HCT116 (cell line): ENCODE results near the gene CSH1. TPM values are rescaled to one million over a fixed set of nuclear protein-coding genes. Genes with fewer than 3 reads are reported as not detected.
A peak's percentile ranks its signal among the peaks of the same experiment; 100 is the strongest.

ENCODE experiments used
- ATAC-seq: fragments of 200-7000 bp; cut with Tn5 transposase; 2 replicates; pipeline ENCODE4 v1.9.1; 2020; ENCODE audit warnings: mild to moderate bottlenecking, moderate library complexity
- BruUV-seq: library from RNA; stranded (reverse); fragments of 400-500 nt; replicated peaks from 2 replicates; lab custom pipeline; 2021; lab: Mats Ljungman, UMichigan
- CTCF ChIA-PET: fragments of 300-600 bp; sonication (Branson Sonifier 250); formaldehyde crosslinking; loops from one replicate; lab custom pipeline; 2021; ENCODE audit warnings: antibody characterized with exemption; lab: Charles Lee
- POLR2A ChIA-PET: fragments of 300-600, 350-600 bp; sonication (Branson Sonifier 250); formaldehyde crosslinking; loops from one replicate; lab custom pipeline; 2021; ENCODE audit warnings: antibody characterized with exemption; lab: Charles Lee
- RAD21 ChIA-PET, 2 experiments: fragments of 300-600 bp; sonication (Branson Sonifier 250); formaldehyde crosslinking; loops; one replicate each; lab custom pipeline; 2023; ENCODE audit warnings: low total read pairs in 2 of 2; ENCODE audit not compliant: uncharacterized antibody in 2 of 2, unreplicated experiment in 2 of 2, low non-redundant PET in 1 of 2; lab: Charles Lee
- DNase-seq: peaks from one replicate; pipeline ENCODE4 v3.0.0-alpha.2; 2010; ENCODE audit warnings: low read depth, low spot score
- H2AFZ ChIP-seq: fragments of 200-600 bp; shearing (Covaris generic), sonication (generic); 2 replicates; pipeline ENCODE4 v1.6.1; 2017; ENCODE audit warnings: low read depth, mixed run types, mixed read lengths, antibody characterized with exemption, low read length; ENCODE audit not compliant: poor library complexity, severe bottlenecking
- H3K27ac ChIP-seq: 2 replicates; pipeline ENCODE4 v1.5.1; 2012; ENCODE audit warnings: low read depth, low read length
- H3K27me3 ChIP-seq: fragments of 200-600 bp; sonication (generic); 2 replicates; pipeline ENCODE4 v1.6.1; 2016; ENCODE audit warnings: mixed run types, low read length, mixed read lengths; ENCODE audit not compliant: insufficient read depth
- H3K36me3 ChIP-seq, 2 experiments: fragments of 200-500 bp in 1 of 2; fragments of 200-600 bp in 1 of 2; sonication (Bioruptor generic) in 1 of 2; sonication (generic) in 1 of 2; 2 replicates each; pipeline versions ENCODE4 v1.5.1 to v1.6.1; 2014 to 2016; ENCODE audit warnings: low read length in 2 of 2, inconsistent platforms in 1 of 2, mixed read lengths in 1 of 2, mixed run types in 1 of 2; ENCODE audit not compliant: insufficient read depth in 2 of 2, control insufficient read depth in 1 of 2
- H3K4me1 ChIP-seq, 2 experiments: fragments of 200-600 bp in 1 of 2; sonication (generic) in 1 of 2; 2 replicates each; pipeline versions ENCODE4 v1.5.1 to v1.6.1; 2012 to 2017; ENCODE audit warnings: low read length in 2 of 2, inconsistent platforms in 1 of 2, mild to moderate bottlenecking in 1 of 2, mixed read lengths in 1 of 2, mixed run types in 1 of 2, moderate library complexity in 1 of 2; ENCODE audit not compliant: insufficient read depth in 2 of 2, control insufficient read depth in 1 of 2
- H3K4me2 ChIP-seq: fragments of 200-600 bp; sonication (generic); 2 replicates; pipeline ENCODE4 v1.6.1; 2017; ENCODE audit warnings: mixed run types, low read length, mixed read lengths
- H3K4me3 ChIP-seq, 2 experiments: fragments of 200-600 bp in 1 of 2; sonication (generic) in 1 of 2; replicated peaks in 1 of 2; 2 replicates each; pipeline ENCODE4 v1.5.1; 2011 to 2016; ENCODE audit warnings: low read length in 2 of 2, control low read depth in 1 of 2, low read depth in 1 of 2, mild to moderate bottlenecking in 1 of 2, mixed read lengths in 1 of 2, mixed run types in 1 of 2
- H3K79me2 ChIP-seq: fragments of 200-600 bp; sonication (generic); 2 replicates; pipeline ENCODE4 v1.6.1; 2017; ENCODE audit warnings: mild to moderate bottlenecking, mixed run types, low read length, moderate library complexity, mixed read lengths; ENCODE audit not compliant: insufficient read depth
- H3K9ac ChIP-seq: fragments of 200-600 bp; sonication (generic); 2 replicates; pipeline ENCODE4 v1.6.1; 2016; ENCODE audit warnings: low read length, mixed read lengths
- H3K9me2 ChIP-seq: fragments of 200-600 bp; sonication (generic), shearing (Covaris generic); 2 replicates; pipeline ENCODE4 v1.6.1; 2017; ENCODE audit warnings: mixed run types, mild to moderate bottlenecking, moderate library complexity; ENCODE audit not compliant: insufficient read depth
- H3K9me3 ChIP-seq, 2 experiments: fragments of 200-500 bp in 1 of 2; fragments of 200-600 bp in 1 of 2; sonication (Bioruptor generic) in 1 of 2; sonication (generic) in 1 of 2; 2 replicates each; pipeline ENCODE4 v1.6.1; 2014 to 2017; ENCODE audit warnings: low read length in 2 of 2, mixed read lengths in 2 of 2, inconsistent platforms in 1 of 2, low read depth in 1 of 2, mild to moderate bottlenecking in 1 of 2, mixed run types in 1 of 2, moderate library complexity in 1 of 2; ENCODE audit not compliant: control insufficient read depth in 1 of 2, insufficient read depth in 1 of 2
- H4K20me1 ChIP-seq: fragments of 200-600 bp; sonication (generic), shearing (Covaris generic); 2 replicates; pipeline ENCODE4 v1.6.1; 2017; ENCODE audit warnings: mixed run types, mild to moderate bottlenecking, moderate library complexity; ENCODE audit not compliant: insufficient read depth
- CBX3 ChIP-seq: IDR thresholded peaks from 2 replicates; pipeline ENCODE4 v1.6.1; 2012; ENCODE audit warnings: low read depth
- ELF1 ChIP-seq: IDR thresholded peaks from 2 replicates; pipeline ENCODE4 v1.6.1; 2012; ENCODE audit warnings: low read depth, borderline replicate concordance
- EZH2 ChIP-seq: fragments of 200-600 bp; sonication (generic); IDR thresholded peaks from 2 replicates; pipeline ENCODE4 v1.6.1; 2017; ENCODE audit warnings: antibody characterized with exemption, mixed run types
- FOSL1 ChIP-seq: IDR thresholded peaks from 2 replicates; pipeline ENCODE4 v1.6.1; 2012; ENCODE audit warnings: low read depth
- JUND ChIP-seq: IDR thresholded peaks from 2 replicates; pipeline ENCODE4 v1.6.1; 2012
- MAX ChIP-seq: IDR thresholded peaks from 2 replicates; pipeline ENCODE4 v1.6.1; 2012
- POLR2AphosphoS5 ChIP-seq: IDR thresholded peaks from 2 replicates; pipeline ENCODE4 v1.6.1; 2011; ENCODE audit warnings: mild to moderate bottlenecking, low read depth, low read length, moderate library complexity
- REST ChIP-seq: IDR thresholded peaks from 2 replicates; pipeline ENCODE4 v1.6.1; 2012; ENCODE audit warnings: low read depth
- SIN3A ChIP-seq: IDR thresholded peaks from 2 replicates; pipeline ENCODE4 v1.6.1; 2012; ENCODE audit warnings: low read depth
- SP1 ChIP-seq: IDR thresholded peaks from 2 replicates; pipeline ENCODE4 v1.6.1; 2012; ENCODE audit warnings: low read depth
- SRF ChIP-seq: IDR thresholded peaks from 2 replicates; pipeline ENCODE4 v1.6.1; 2012; ENCODE audit warnings: low read depth
- TCF7L2 ChIP-seq: IDR thresholded peaks from 2 replicates; pipeline ENCODE4 v1.7.0; 2011; ENCODE audit warnings: borderline replicate concordance, inconsistent platforms; ENCODE audit not compliant: insufficient read depth, insufficient read length; ENCODE audit errors: extremely low read depth
- ZBTB33 ChIP-seq: IDR thresholded peaks from 2 replicates; pipeline ENCODE4 v1.6.1; 2011; ENCODE audit warnings: mild to moderate bottlenecking, low read length, moderate library complexity; ENCODE audit not compliant: insufficient replicate concordance; ENCODE audit errors: extremely low read depth
- ZNF274 ChIP-seq: fragments of 200-500 bp; sonication (Bioruptor generic); IDR thresholded peaks from 2 replicates; pipeline ENCODE4 v1.6.1; 2014; ENCODE audit warnings: mild to moderate bottlenecking, low read depth, low read length, inconsistent platforms
- intact Hi-C: fragments of 100-400 bp; cut with micrococcal nuclease; formaldehyde crosslinking; loops from 2 replicates; pipeline ENCODE4 v1.10.0; 2022
- total RNA-seq: library from RNA; stranded (reverse); gene quantifications from one replicate; pipeline ENCODE4 v1.2.1, GENCODE V29; 2021; ENCODE audit not compliant: unreplicated experiment

Gene CSH1
- total RNA-seq, 1 experiment from 2014 or later, result not detected

GRCh38 chr17:63932721-63933120 lies 36.3 kb upstream of the CSH1 start:
- no TSS peak for BruUV-seq
- H3K4me1 ChIP-seq, result peaks cover 0 to 11% of the 10 kb centered on the region in 2 experiments; a peak in 3 of 4 replicates
- DNase-seq, result no peak
- H3K27me3 ChIP-seq, result no peaks in the 10 kb centered on the region
- CTCF ChIA-PET, result interaction anchor here (0.9 to 3.9 kb wide), 3 partner anchors 13 to 18 kb away, joined by 3 to 17 read pairs (median 3); no protein-coding TSS in a partner anchor
- intact Hi-C loops, result no loop called here
- no peak overlapping the region for H3K4me2 ChIP-seq
- H3K36me3 ChIP-seq, result no peaks in the 10 kb centered on the region
- no peak overlapping the region for H3K27ac ChIP-seq
- H3K4me3 ChIP-seq, result no peak overlapping the region
- H3K9me3 ChIP-seq, result no peaks in the 10 kb centered on the region
- H4K20me1 ChIP-seq, result no peaks in the 10 kb centered on the region
- no peak overlapping the region for H3K9ac ChIP-seq
- ATAC-seq, result no peak
- no peaks in the 10 kb centered on the region for H3K9me2 ChIP-seq
- no peak for TF ChIP-seq EZH2
- TF ChIP-seq SRF, result no peak
- TF ChIP-seq POLR2AphosphoS5, result no peak
- no peak for TF ChIP-seq ELF1
- TF ChIP-seq ZNF274, result no peak
- no peak for TF ChIP-seq SIN3A
- H3K79me2 ChIP-seq, result no peaks in the 10 kb centered on the region
- RAD21 ChIA-PET, result no interaction called here
- no peak overlapping the region for H2AFZ ChIP-seq
- POLR2A ChIA-PET, result interaction anchor here (1.0 kb wide), 1 partner anchor 213 kb away, joined by 3 read pairs; no protein-coding TSS in a partner anchor

- Histone ChIP-seq H3K9me3 (no peaks in the 10 kb centered on the region), H3K4me1 (peaks cover 0 to 11% of the 10 kb centered on the region in 2 experiments; a peak in 3 of 4 replicates), H3K9ac (no peak within 1 kb of the TSS), H3K9me2 (no peaks in the 10 kb centered on the region), H3K4me3 (no peak within 1 kb of the TSS), H2AFZ (no peak within 1 kb of the TSS), H3K27ac (no peak within 1 kb of the TSS), H3K4me2 (0 out of 2 replicates have a peak within 1 kb of the TSS, but pooled peaks have one; percentile 12), H3K27me3 (no peaks in the 10 kb centered on the region), H3K79me2 (no peaks in the 10 kb centered on the region), H3K36me3 (no peaks in the 10 kb centered on the region), H4K20me1 (no peaks in the 10 kb centered on the region)
- ChIA-PET RAD21 (no interaction called here), CTCF (interaction anchor here (0.9 to 3.9 kb wide), 3 partner anchors 13 to 18 kb away, joined by 3 to 17 read pairs (median 3); no protein-coding TSS in a partner anchor), POLR2A (interaction anchor here (0.6 kb wide), 1 partner anchor 13 kb away, joined by 3 read pairs; no protein-coding TSS in a partner anchor)
- ATAC-seq (no peak), DNase-seq (no peak)
- intact Hi-C loops, result no loop called here
- no TSS peak for BruUV-seq
- TF ChIP-seq ZNF274 (no peak), FOSL1 (no peak), TCF7L2 (no peak), REST (no peak), ZBTB33 (no peak), SP1 (no peak), POLR2AphosphoS5 (no peak), MAX (no peak), SRF (no peak), JUND (no peak), CBX3 (no peak)
Observed at GRCh38 chr17:63931981-63932561, 35.7 kb upstream of the CSH1 start, which contains the start of gene CD79B. Gene CD79B (minus strand): TSS chr17:63932331. CDS start chr17:63932261, 70 bp downstream.
